Adrenal gland (tissue), 12 donors: ENCODE measurements around the gene CHST8. TPM values are rescaled to one million over a fixed set of nuclear protein-coding genes. Genes with fewer than 3 reads are reported as not detected.

Source experiments
- DNase-seq, 7 donors: peaks; one replicate each; pipeline ENCODE4 v3.0.0-alpha.2; 2019 to 2020
- H3K27ac ChIP-seq, 5 donors: fragments of 200-600 bp; sonication (generic) in 4 of 5; 1 replicate in 3 of 5; 2 replicates in 2 of 5; pipeline versions ENCODE4 v1.5.1 to v1.8.0; 2016 to 2020; ENCODE audit warnings: mild to moderate bottlenecking in 1 of 5
- H3K27me3 ChIP-seq: fragments of 200-600 bp; 2 replicates; pipeline ENCODE4 v1.8.0; 2021
- H3K36me3 ChIP-seq, 2 donors: fragments of 200-600 bp; replicated peaks in 1 of 2; 1 replicate in 1 of 2; 2 replicates in 1 of 2; pipeline versions ENCODE4 v1.5.1 to v1.8.0; 2018 to 2022
- H3K4me1 ChIP-seq, 2 donors: fragments of 200-600 bp; replicated peaks in 1 of 2; 1 replicate in 1 of 2; 2 replicates in 1 of 2; pipeline versions ENCODE4 v1.5.1 to v1.8.0; 2018 to 2021
- H3K4me3 ChIP-seq, 4 donors: fragments of 200-600 bp; sonication (generic) in 3 of 4; one replicate each; pipeline ENCODE4 v1.5.1; 2016 to 2018
- H3K9me3 ChIP-seq, 3 donors: fragments of 200-600 bp; sonication (generic) in 1 of 3; replicated peaks in 1 of 3; 1 replicate in 2 of 3; 2 replicates in 1 of 3; pipeline versions ENCODE4 v1.5.1 to v1.8.0; 2016 to 2021
- POLR2A ChIP-seq, 2 donors: fragments of 450-650 bp; IDR thresholded peaks; one replicate each; pipeline ENCODE4 v1.6.1; 2017; ENCODE audit warnings: antibody characterized with exemption in 2 of 2, mild to moderate bottlenecking in 2 of 2, moderate library complexity in 1 of 2
- WGBS, 4 donors: extraction: QIAGEN DNeasy Blood & Tissue Kit in 2 of 4; methylation state at CpG; one replicate each; pipeline versions ENCODE4 v1.1.5 to v1.1.7; 2013 to 2017; 5-methylcytosine and 5-hydroxymethylcytosine counted together
- intact Hi-C, 2 donors: fragments of 100-400 bp; cut with DNase I; formaldehyde crosslinking; loops; one replicate each; pipeline versions ENCODE4 v1.14.1 to v1.15.0; 2022 to 2023
- polyA plus RNA-seq, 3 donors: library from polyadenylated mRNA; stranded (reverse); fragments of 200-250 nt in 2 of 3; fragments of 350-450 nt in 1 of 3; fragmentation: Illumina TruSeq in 1 of 3; extraction: RNeasy Lipid Tissue Mini Kit (QIAGEN cat#74804) in 1 of 3; gene quantifications; one replicate each; pipeline ENCODE4 v1.2.3, GENCODE V29; 2013 to 2014
- total RNA-seq, 9 donors: library from RNA; depleted of rRNA in 4 of 9; stranded (reverse); fragments of >200 nt in 4 of 9; fragments of 120-200 nt in 1 of 9; fragmentation: NEBNext Ultra II Directional in 1 of 9; extraction: Animal tissue kit (Norgen Biotek cat#: 25700) in 1 of 9; gene quantifications; one replicate each; pipeline versions ENCODE4 v1.1.0 to v1.2.4, GENCODE V29; 2013 to 2023
- TF ChIP-seq, protein P1 (sequence below), 6 experiments: fragments of 450-650 bp in 4 of 6; fragments of 200-600 bp in 2 of 6; sonication (generic) in 1 of 6; IDR thresholded peaks; 1 replicate in 5 of 6; 2 replicates in 1 of 6; pipeline versions ENCODE4 v1.5.1 to v1.8.0; 2016 to 2021; ENCODE audit warnings: antibody characterized with exemption in 6 of 6, mild to moderate bottlenecking in 2 of 6, moderate library complexity in 1 of 6
- donor health status: healthy with polysubstance abuse.
- donor health status: Bipolar disorder and iron deficiency.
- donor health status: DM: yes; HTN: yes; CAD: no.
- donor health status: DM: no; HTN: no; CAD: no.
- donor health status: DM: no; HTN: no; CAD: no.
- donor health status: DM: yes; HTN: yes; CAD: no.

CHST8 gene
- total and polyA plus RNA-seq, 12 donors = 0.06 to 1.9 (median 0.61) TPM; not detected in 4

DNA sequence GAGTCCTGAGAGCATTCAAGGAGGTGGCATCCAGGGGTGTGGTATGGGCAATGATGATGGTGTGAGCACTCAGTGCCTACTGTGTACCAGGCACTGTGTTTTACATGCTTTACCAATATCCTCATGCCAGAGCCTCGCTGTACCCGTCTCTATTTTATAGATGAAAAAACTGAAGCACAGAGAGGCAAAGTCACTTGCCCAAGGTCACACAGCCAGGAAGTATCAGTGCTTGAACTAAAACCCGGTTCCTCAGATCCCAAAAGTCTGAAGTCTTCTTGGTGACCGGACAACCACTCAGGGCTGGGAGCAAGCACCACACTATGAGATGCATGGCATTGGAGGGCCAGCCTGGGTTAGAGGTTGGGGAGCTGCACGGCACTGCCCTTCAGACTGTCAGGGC, 84.1 kb downstream of the CHST8 start:
- DNase-seq = no peak

DNA sequence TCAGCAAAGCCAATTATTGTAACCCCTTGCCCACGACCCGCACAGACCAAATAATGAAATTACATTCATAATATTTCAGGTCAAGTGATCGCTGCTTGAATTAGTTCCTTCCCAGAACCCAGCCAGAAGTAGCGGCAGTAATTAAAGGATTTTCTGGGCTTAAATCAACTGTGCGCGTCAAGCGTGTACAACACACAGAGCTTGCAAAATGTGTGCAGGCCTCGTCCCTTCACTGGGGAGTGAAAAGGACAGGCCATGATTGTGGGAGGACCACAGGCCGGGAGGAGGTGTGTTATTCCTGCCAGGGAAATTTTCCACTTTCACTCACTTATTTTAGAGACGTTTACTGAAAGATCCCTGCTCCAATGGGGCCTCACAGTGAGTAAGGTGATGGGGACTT, 84.9 kb downstream of the CHST8 start:
- DNase-seq = no peak
- Histone ChIP-seq H3K27ac (no peak overlapping the region), H3K27me3 (peaks cover 6% of the 10 kb centered on the region), H3K4me1 (no peaks in the 10 kb centered on the region), H3K36me3 (no peaks in the 10 kb centered on the region), H3K9me3 (peaks cover 0 to 10% (median 0%) of the 10 kb centered on the region in 3 donors), H3K4me3 (no peak overlapping the region)
- intact Hi-C loops = no loop called here
- TF ChIP-seq, protein P1, sequence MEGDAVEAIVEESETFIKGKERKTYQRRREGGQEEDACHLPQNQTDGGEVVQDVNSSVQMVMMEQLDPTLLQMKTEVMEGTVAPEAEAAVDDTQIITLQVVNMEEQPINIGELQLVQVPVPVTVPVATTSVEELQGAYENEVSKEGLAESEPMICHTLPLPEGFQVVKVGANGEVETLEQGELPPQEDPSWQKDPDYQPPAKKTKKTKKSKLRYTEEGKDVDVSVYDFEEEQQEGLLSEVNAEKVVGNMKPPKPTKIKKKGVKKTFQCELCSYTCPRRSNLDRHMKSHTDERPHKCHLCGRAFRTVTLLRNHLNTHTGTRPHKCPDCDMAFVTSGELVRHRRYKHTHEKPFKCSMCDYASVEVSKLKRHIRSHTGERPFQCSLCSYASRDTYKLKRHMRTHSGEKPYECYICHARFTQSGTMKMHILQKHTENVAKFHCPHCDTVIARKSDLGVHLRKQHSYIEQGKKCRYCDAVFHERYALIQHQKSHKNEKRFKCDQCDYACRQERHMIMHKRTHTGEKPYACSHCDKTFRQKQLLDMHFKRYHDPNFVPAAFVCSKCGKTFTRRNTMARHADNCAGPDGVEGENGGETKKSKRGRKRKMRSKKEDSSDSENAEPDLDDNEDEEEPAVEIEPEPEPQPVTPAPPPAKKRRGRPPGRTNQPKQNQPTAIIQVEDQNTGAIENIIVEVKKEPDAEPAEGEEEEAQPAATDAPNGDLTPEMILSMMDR (IDR thresholded peaks at IDR 0.05) = no peak
- 66 to 71% (median 70%) methylated on average over 9 to 10 of the region's 10 CpGs for WGBS, 4 donors

More for the DNA sequence above, 84.1 kb downstream of the CHST8 start:
- no peaks in the 10 kb centered on the region for H3K4me1 ChIP-seq
- H3K4me3 ChIP-seq = no peak overlapping the region
- H3K9me3 ChIP-seq = peaks cover 0 to 10% (median 0%) of the 10 kb centered on the region in 3 donors
- H3K27ac ChIP-seq = no peak overlapping the region
- intact Hi-C loops = no loop called here
- TF ChIP-seq POLR2A (IDR thresholded peaks at IDR 0.05) = no peak
- TF ChIP-seq, protein P1 (IDR thresholded peaks at IDR 0.05) = no peak
- 66 to 86% (median 74%) methylated on average over 4 to 5 of the region's 5 CpGs for WGBS, 4 donors
- H3K36me3 ChIP-seq = no peaks in the 10 kb centered on the region
- H3K27me3 ChIP-seq = peaks cover 6% of the 10 kb centered on the region

GRCh38 chr19:33712268-33712667, 90.5 kb downstream of the CHST8 start:
- 37 to 60% (median 47%) methylated on average over 3 to 6 of the region's 6 CpGs for WGBS, 4 donors

DNA sequence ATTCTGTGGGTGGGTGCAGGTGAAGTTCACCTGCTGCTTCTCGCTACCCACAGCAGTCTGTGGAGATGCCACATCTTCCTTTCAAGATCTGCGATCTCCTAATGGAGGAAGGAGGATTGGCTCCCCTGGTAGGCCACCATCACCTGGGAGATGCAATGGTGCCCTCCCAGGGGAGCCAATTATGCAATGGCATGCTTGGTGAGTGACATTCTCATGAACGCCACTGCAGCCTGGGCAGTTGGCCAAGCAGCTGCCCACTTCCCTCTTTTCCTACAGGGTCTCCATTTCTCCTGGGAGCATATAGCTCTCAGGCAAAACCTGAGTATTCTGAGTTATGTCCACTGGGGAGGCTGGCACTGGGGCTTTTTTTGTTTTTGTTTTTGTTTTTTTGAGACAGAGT, 91.4 kb downstream of the CHST8 start:
- H3K27me3 ChIP-seq = peaks cover 4% of the 10 kb centered on the region
- 38 to 95% (median 75%) methylated on average over 1 to 3 of the region's 3 CpGs for WGBS, 4 donors
- no peaks in the 10 kb centered on the region for H3K4me1 ChIP-seq
- H3K4me3 ChIP-seq = no peak overlapping the region
- H3K9me3 ChIP-seq = peaks cover 0 to 10% (median 0%) of the 10 kb centered on the region in 3 donors
- no peaks in the 10 kb centered on the region for H3K36me3 ChIP-seq
- intact Hi-C loops = no loop called here
- TF ChIP-seq POLR2A (IDR thresholded peaks at IDR 0.05) = no peak
- TF ChIP-seq, protein P1 (IDR thresholded peaks at IDR 0.05) = no peak
- DNase-seq = no peak
- no peak overlapping the region for H3K27ac ChIP-seq

More at GRCh38 chr19:33712268-33712667, 90.5 kb downstream of the CHST8 start:
- peaks cover 6% of the 10 kb centered on the region for H3K27me3 ChIP-seq
- peak in 2 of 7 donors; percentile 11 to 28 for DNase-seq
- TF ChIP-seq, protein P1 (IDR thresholded peaks at IDR 0.05) = no peak
- TF ChIP-seq POLR2A (IDR thresholded peaks at IDR 0.05) = no peak
- peaks cover 0 to 10% (median 0%) of the 10 kb centered on the region in 3 donors for H3K9me3 ChIP-seq
- H3K27ac ChIP-seq = no peak overlapping the region
- H3K36me3 ChIP-seq = no peaks in the 10 kb centered on the region
- H3K4me1 ChIP-seq = no peaks in the 10 kb centered on the region
- H3K4me3 ChIP-seq = no peak overlapping the region
- intact Hi-C loops = no loop called here
